ENCODE data around the gene SGCG. TPM values are rescaled to one million over a fixed set of nuclear protein-coding genes. Genes with fewer than 3 reads are reported as not detected.
"Not testable (repeated sequence)": the region's sequence is repeated elsewhere in the genome, so short reads cannot be mapped to it uniquely, and the experiment has no call there.

Gene SGCG
- total RNA-seq = under 1 TPM in 3 of 9 donors, not detected in 6; 0.32 to 0.67 (median 0.53) TPM
- 1 to 10 TPM in 1 of 3 donors, under 1 TPM in 2; 0.33 to 1.3 (median 0.40) TPM for polyA plus RNA-seq
- long read RNA-seq, donor 1 = 0 reads
- long read RNA-seq, donor 2 = 0 reads
- long read RNA-seq, donor 3 = 0 reads
- long read RNA-seq, donor 4 = 0 reads
- long read RNA-seq, donor 5 = 0 reads
- long read RNA-seq, donor 6, partial matches to known transcripts = 0 of 1 reads
- long read RNA-seq, donor 6, other reads (novel, unspliced or antisense) = 1 of 1 reads
- long read RNA-seq, donor 7 = 0 reads
- long read RNA-seq, donor 8 = 0 reads
- long read RNA-seq, donor 9, partial matches to known transcripts = 0 of 1 reads
- long read RNA-seq, donor 9, other reads (novel, unspliced or antisense) = 0 of 1 reads
- long read RNA-seq, donor 10 = 0 reads

DNA sequence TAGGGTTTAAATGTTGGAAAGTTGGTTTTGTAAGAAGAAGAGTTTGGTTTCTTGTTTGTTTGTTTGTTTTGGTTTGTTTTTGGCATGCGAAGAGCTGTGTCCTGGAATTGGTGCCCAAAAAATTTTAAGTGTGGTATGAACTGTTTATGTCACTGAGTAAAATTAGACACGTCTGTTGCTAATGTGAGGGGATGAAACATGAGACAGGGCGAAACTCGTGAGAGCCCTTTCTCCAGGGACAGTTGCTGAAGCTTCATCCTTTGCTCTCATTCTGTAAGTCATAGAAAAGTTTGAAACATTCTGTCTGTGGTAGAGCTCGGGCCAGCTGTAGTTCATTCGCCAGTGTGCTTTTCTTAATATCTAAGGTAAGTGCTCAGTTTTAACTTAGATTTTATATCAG, at the start of gene SGCG:
Gene SGCG, plus strand, starts transcription at position 269 of the 400 bp plus-strand sequence. CDS start 22,716 bp downstream, outside the sequence.
- no peaks in the 10 kb centered on the region for H3K9me3 ChIP-seq (replicated peaks in 1 of 3)
- WGBS, 4 donors = 68 to 74% (median 72%) methylated on average over 6 of the region's 6 CpGs
- H3K27me3 ChIP-seq = no peaks in the 10 kb centered on the region
- H3K4me1 ChIP-seq (replicated peaks in 1 of 2) = no peaks in the 10 kb centered on the region
- no peak within 1 kb of the TSS for H3K27ac ChIP-seq
- no peak within 1 kb of the TSS for H3K4me3 ChIP-seq
- TF ChIP-seq POLR2A (IDR thresholded peaks at IDR 0.05) (no peak), CTCF (IDR thresholded peaks at IDR 0.05) (no peak)
- intact Hi-C loops (cut with DNase I) = no loop called here
- DNase-seq = no peak
- no peaks in the 10 kb centered on the region for H3K36me3 ChIP-seq (replicated peaks in 1 of 2)

DNA sequence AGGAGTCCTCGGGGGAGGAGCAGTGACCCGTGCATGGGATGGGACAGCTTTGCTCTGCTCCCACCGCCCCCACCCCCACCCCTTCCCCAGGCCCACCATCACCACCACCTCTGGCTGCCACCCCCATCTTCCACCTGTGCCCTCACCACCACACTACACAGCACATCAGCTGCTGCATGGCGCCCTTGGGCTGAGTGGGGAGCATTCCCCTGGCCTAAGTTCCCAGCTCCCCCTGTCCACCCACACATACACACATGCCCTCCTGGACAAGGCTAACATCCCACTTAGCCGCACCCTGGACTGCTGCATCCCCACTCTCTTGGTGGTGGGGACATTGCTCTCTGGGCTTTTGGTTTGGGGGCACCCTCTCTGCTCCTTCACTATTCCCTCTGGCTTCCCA, 46.2 kb upstream of the SGCG start:
- Histone ChIP-seq H3K27ac (no peak overlapping the region), H3K9me3 (replicated peaks in 1 of 3) (no peaks in the 10 kb centered on the region), H3K27me3 (no peaks in the 10 kb centered on the region), H3K36me3 (replicated peaks in 1 of 2) (no peaks in the 10 kb centered on the region), H3K4me3 (no peak overlapping the region), H3K4me1 (replicated peaks in 1 of 2) (no peaks in the 10 kb centered on the region)
- DNase-seq = no peak
- WGBS, 4 donors = 57 to 93% (median 82%) methylated on average over 2 to 5 of the region's 5 CpGs
- TF ChIP-seq CTCF (IDR thresholded peaks at IDR 0.05) = no peak
- no peak for TF ChIP-seq POLR2A (IDR thresholded peaks at IDR 0.05)
- intact Hi-C loops (cut with DNase I) = no loop called here

DNA sequence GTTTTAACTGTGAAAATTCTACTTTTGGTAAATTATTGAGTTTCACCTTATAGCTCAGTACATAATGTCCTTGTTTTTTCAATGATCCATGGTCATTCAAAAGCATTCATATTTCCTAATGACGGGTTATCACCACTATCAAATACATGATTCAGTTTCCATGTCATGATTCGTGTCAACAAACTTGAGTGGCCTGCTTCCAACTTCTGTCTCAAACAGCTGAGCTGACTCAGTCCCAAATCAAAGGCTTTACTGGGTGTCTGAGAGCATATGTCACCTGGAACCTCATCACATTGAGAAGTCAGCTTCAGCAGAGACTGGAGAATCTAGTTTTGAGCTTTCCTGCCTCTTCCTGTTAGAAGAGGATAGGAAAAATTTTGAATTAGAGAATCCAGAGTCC, 40.3 kb upstream of the SGCG start:
- TF ChIP-seq CTCF (IDR thresholded peaks at IDR 0.05) = no peak
- TF ChIP-seq POLR2A (IDR thresholded peaks at IDR 0.05) = no peak
- Histone ChIP-seq H3K36me3 (replicated peaks in 1 of 2) (no peaks in the 10 kb centered on the region), H3K9me3 (replicated peaks in 1 of 3) (no peaks in the 10 kb centered on the region), H3K4me3 (no peak overlapping the region), H3K27me3 (no peaks in the 10 kb centered on the region), H3K4me1 (replicated peaks in 1 of 2) (no peaks in the 10 kb centered on the region), H3K27ac (no peak overlapping the region)
- 28 to 46% (median 38%) methylated on average over 2 of the region's 2 CpGs for WGBS, 4 donors
- no peak for DNase-seq
- intact Hi-C loops (cut with DNase I) = no loop called here

DNA sequence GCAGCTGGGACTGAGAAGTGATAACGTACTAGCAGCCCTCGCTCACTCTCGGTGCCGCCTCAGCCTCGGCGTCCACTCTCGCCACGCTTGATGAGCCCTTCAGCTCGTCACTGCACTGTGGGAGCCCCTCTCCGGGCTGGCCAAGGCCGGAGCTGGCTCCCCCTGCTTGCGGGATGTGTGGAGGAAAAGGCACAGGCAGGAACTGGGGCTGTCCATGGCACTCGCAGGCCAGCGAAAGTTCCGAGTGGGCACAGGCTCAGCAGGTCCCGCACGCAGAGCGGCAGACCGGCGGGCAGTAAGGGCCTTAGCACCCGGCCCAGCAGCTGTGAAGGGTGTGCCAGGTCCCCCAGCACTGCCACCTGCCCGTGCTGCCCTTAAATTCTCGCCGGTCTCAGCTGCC, 38.8 kb upstream of the SGCG start:
- H3K36me3 ChIP-seq (replicated peaks in 1 of 2) = no peaks in the 10 kb centered on the region
- intact Hi-C loops (cut with DNase I) = no loop called here

GRCh38 chr13:23142607-23143006, 38.2 kb upstream of the SGCG start:
- H3K9me3 ChIP-seq (replicated peaks in 1 of 3); H3K36me3 ChIP-seq (replicated peaks in 1 of 2); H3K4me1 ChIP-seq (replicated peaks in 1 of 2); DNase-seq; H3K4me3 ChIP-seq; H3K27me3 ChIP-seq; intact Hi-C loops (cut with DNase I); H3K27ac ChIP-seq: not testable (repeated sequence)
- 81 to 91% (median 83%) methylated on average over 7 of the region's 7 CpGs for WGBS, 4 donors

More for the DNA sequence above, 38.8 kb upstream of the SGCG start:
- H3K27ac ChIP-seq = no peak overlapping the region
- DNase-seq = no peak
- TF ChIP-seq CTCF (IDR thresholded peaks at IDR 0.05) (no peak), POLR2A (IDR thresholded peaks at IDR 0.05) (no peak)
- no peak overlapping the region for H3K4me3 ChIP-seq
- H3K27me3 ChIP-seq = no peaks in the 10 kb centered on the region
- no peaks in the 10 kb centered on the region for H3K9me3 ChIP-seq (replicated peaks in 1 of 3)
- no peaks in the 10 kb centered on the region for H3K4me1 ChIP-seq (replicated peaks in 1 of 2)
- 91 to 96% (median 96%) methylated on average over 3 to 24 of the region's 24 CpGs for WGBS, 4 donors

Measured in adrenal gland (tissue), 19 donors.